ENCODE results near the gene INAFM1. TPM values are rescaled to one million over a fixed set of nuclear protein-coding genes. Genes with fewer than 3 reads are reported as not detected.
A peak's percentile ranks its signal among the peaks of the same experiment; 100 is the strongest.
"Not testable (repeated sequence)": the region's sequence is repeated elsewhere in the genome, so short reads cannot be mapped to it uniquely, and the experiment has no call there.

The INAFM1 gene
- total RNA-seq, 2 donors from 2014 or later = 14.0 to 16.1 TPM

DNA sequence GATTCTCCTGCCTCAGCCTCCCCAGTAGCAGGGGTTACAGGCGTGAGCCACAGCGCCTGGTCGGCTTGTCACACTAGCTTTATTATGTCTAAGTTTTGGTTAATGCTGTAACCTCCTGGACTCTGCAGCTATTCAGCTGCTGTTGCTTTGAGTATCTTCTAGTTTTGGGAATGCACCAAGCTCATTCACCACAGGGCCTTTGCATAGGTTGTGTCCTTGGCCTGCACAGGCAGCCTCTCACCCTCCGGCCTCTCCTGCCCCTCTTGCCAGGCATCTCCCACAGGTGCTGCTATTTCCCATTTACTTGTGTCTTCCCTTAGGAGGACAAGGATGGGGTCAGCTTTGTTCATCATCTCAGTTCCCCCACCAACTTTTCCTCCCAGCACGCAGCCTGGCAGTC lies 20.7 kb upstream of the INAFM1 start:
- Mint-ChIP-seq H3K9me3 (no peaks in the 10 kb centered on the region), H3K4me3 (no peak overlapping the region), H3K36me3 (peaks cover 10% of the 10 kb centered on the region), H3K27ac (no peak overlapping the region), H3K4me1 (ENCODE audit: low read depth in 2 of 2) (peaks cover 24% of the 10 kb centered on the region in 2 donors), H3K27me3 (no peaks in the 10 kb centered on the region)
- ATAC-seq (no peak), DNase-seq (ENCODE audit: low spot score) (no peak)

DNA sequence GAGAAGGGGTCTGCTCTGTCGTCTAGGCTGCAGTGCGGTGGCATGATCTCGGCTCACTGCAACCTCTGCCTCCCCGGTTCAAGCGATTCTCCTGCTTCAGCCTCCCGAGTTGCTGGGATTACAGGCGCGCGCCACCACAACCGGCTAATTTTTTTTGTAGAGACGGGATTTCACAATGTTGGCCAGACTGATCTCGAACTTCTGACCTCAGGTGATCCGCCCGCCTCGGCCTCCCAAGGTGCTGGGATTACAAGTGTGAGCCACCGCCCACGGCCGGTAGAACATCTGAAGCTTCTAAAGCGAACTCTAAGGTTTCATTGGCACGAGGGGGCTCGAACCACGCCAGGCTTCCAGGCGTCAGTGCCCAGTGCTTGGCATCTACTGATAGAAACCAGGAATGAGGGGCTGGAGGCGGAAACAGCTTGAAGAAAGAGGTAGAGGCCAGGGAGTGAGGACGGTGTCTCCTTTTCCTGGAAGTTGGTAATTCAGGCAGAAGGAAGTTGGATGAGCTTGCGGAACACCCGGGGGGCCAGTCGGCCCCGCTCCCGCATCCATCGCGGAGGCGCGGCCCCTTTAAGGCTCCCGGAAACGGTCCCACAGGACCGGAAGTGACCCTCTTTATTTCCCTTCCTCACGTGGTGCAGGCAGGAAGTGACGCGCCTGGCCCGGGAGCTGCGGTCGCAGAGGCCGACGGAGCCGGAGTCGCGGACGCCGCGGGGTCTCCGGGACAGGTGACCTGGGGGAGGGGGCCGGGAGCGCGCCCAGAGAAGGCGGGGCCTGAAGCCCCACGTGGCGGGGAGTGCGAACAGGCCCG lies 18.6 kb upstream of the INAFM1 start, which contains the start of gene CCDC9:
Gene CCDC9, plus strand, starts transcription at position 647 of the 814 bp plus-strand sequence. CDS start 1,876 bp downstream, outside the sequence.
- H3K4me1 Mint-ChIP-seq (ENCODE audit: low read depth in 2 of 2) = peaks cover 37% of the 10 kb centered on the region in 2 donors
- DNase-seq (ENCODE audit: low spot score) (peak; percentile 96), ATAC-seq (peak; percentile 75 to 77)
- H3K36me3 Mint-ChIP-seq = peaks cover 16% of the 10 kb centered on the region
- peak within 1 kb of the TSS; percentile 97 for H3K4me3 Mint-ChIP-seq
- no peaks in the 10 kb centered on the region for H3K27me3 Mint-ChIP-seq
- H3K9me3 Mint-ChIP-seq = no peaks in the 10 kb centered on the region
- peak within 1 kb of the TSS; percentile 89 to 96 for H3K27ac Mint-ChIP-seq

DNA sequence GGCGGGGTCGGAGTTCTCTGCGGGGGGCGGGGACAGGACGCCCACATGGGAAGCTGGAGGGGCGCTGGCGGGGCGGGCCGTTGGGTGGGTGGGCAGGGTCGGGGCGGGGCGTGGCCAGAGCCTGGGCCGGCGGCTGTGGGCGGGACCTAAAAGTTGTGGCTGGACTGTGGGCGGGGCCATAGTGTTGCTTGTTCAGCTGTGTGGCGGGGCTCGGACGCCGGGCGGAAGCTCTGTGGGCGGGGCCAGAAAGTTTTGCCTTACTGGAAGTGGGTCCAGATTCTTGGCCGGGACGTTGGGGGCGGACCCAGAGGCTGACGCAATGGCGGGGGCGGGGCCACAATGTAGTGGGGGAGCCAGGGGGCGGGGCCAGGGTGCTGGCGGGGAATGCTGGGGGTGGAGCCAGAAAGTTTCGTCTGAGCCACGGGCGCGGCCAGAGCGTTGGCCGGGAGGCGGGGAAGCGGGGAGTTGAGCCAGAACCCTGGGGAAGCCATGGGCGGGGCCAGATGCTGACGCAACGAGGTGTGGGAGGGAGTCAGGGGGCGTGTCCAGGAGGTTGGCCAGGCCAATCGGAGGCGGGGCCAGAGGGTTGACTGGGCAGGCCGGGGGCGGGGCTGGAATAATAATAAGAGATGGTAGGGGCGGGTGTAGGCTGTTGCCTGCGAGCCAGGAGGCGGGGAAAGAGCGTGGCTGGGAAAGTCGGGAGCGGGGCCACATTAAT lies 17.8 kb upstream of the INAFM1 start:
- Mint-ChIP-seq H3K4me1 (ENCODE audit: low read depth in 2 of 2) (peaks cover 38 to 40% of the 10 kb centered on the region in 2 donors), H3K27me3 (no peaks in the 10 kb centered on the region), H3K9me3 (no peaks in the 10 kb centered on the region), H3K36me3 (peaks cover 19% of the 10 kb centered on the region), H3K27ac (peak overlapping the region; percentile 89 to 96), H3K4me3 (peak overlapping the region; percentile 97)
- peak; percentile 86 to 90 for ATAC-seq
- peak; percentile 100 for DNase-seq (ENCODE audit: low spot score)

DNA sequence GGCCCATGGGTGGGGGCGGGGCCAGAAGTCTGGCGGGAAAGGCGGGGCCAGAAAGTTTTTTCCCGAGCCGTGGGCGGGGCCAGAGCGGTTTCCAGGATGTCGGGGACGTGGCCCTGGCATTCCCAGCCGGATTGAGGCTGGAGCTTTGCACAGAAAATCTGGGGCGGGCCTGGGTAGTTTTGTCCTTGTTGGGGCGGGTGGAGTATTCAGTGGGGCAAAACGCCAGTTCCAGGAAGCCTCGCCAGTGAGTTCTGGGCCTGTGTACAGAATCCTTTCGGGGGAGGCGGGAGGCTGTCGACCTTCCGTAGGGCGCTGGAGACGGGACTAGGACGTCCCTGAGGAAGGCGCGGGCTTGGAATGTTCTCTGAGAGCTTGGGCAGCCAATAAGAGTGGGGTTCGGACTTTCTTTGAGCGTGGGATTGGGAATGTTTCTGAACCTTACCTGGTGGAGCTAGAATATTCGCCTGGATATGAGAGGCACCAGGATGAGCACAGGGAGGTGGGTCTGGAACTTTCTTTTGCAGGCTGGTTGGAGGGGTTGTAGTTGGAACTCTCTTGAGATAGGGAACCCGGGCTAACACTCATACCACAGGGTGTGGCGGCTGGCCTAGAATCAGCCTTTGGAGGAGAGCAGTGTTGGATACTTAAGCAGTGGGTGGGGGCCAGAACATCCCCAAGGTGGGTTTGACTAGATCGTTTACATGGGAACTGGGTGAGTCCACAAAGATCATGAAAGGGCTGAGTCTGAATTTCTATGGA lies 17.1 kb upstream of the INAFM1 start:
- H3K4me3 Mint-ChIP-seq = peak overlapping the region; percentile 97
- H3K36me3 Mint-ChIP-seq = peaks cover 19% of the 10 kb centered on the region
- peak overlapping the region; percentile 89 to 96 for H3K27ac Mint-ChIP-seq
- H3K9me3 Mint-ChIP-seq = no peaks in the 10 kb centered on the region
- no peak for ATAC-seq
- DNase-seq (ENCODE audit: low spot score) = no peak
- no peaks in the 10 kb centered on the region for H3K27me3 Mint-ChIP-seq
- peaks cover 42 to 44% of the 10 kb centered on the region in 2 donors for H3K4me1 Mint-ChIP-seq (ENCODE audit: low read depth in 2 of 2)

DNA sequence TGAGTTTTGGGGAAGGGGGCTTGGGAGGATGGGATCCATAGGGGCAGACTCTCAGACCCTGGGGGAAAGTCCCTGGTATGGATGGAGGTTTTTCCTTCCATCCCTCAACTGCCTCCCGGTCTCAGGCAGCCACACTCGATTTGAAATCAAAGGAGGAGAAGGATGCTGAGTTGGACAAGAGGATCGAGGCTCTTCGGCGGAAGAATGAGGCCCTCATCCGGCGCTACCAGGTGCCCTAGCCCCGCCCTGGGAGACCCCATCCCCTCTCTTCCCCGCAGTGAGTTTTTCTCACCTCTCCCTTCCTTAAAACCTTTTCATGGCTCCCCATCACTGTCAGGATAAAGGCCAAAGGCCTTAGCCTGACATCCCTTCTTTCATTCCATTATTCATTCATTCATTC lies 16.3 kb upstream of the INAFM1 start:
- ATAC-seq = no peak
- DNase-seq (ENCODE audit: low spot score) = no peak
- H3K4me1 Mint-ChIP-seq (ENCODE audit: low read depth in 2 of 2) = peaks cover 43 to 48% of the 10 kb centered on the region in 2 donors
- no peaks in the 10 kb centered on the region for H3K9me3 Mint-ChIP-seq
- H3K36me3 Mint-ChIP-seq = peaks cover 19% of the 10 kb centered on the region
- no peaks in the 10 kb centered on the region for H3K27me3 Mint-ChIP-seq
- peak overlapping the region; percentile 97 for H3K4me3 Mint-ChIP-seq
- H3K27ac Mint-ChIP-seq = peak overlapping the region; percentile 89 to 96

DNA sequence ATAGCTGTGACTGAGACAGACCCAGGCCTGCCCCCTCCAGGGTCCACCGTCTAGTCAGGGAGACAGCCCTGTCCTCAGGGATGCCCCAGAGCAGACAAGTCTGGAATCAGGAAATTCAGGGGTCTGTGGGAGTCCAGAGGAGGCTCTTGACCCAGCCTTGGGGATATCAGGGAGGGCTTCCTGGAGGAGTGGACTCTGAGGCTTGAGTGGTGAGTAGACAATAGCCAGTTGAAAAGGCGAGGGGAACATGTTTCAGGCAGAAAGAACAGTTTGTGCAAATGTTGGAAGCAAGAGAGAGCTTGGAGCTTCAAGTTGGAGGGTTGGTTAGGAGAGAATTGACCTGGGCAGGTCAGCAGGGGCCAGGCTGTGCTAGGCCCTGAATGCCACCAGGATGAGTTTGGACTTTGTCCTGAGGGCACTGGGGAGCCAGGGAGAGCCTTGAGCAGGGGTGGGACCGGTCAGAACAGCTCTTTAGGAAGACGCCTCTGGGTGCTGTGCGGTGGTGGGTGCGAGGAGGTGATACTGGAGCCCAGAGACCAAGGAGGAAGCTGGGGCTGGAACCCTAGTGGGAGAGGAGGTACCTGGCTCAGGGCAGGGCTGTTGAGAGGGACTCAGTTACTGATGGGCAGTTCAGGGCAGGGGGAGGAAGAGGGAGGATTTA lies 15.7 kb upstream of the INAFM1 start:
- Mint-ChIP-seq H3K27me3 (no peaks in the 10 kb centered on the region), H3K9me3 (no peaks in the 10 kb centered on the region), H3K27ac (peak overlapping the region; percentile 69 to 96), H3K36me3 (peaks cover 19% of the 10 kb centered on the region), H3K4me1 (ENCODE audit: low read depth in 2 of 2) (peaks cover 43 to 48% of the 10 kb centered on the region in 2 donors), H3K4me3 (peak overlapping the region; percentile 97)
- ATAC-seq (no peak), DNase-seq (ENCODE audit: low spot score) (no peak)

DNA sequence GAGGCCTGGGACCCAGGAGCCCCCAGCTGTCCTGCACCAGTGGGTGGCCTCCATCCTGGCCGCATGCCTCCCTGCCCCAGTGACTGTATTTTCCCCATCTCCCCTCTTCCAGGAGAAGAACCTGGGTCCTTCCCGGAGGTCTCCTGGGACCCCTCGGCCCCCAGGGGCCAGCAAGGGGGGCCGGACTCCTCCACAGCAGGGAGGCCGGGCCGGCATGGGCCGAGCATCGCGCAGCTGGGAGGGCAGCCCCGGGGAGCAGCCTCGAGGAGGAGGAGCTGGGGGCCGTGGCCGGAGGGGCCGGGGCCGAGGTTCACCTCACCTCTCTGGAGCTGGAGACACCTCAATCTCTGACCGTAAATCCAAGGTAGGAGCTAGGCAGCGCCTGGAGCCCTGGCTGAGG lies 14.2 kb upstream of the INAFM1 start:
- no peak overlapping the region for H3K27ac Mint-ChIP-seq
- no peak overlapping the region for H3K4me3 Mint-ChIP-seq
- H3K9me3 Mint-ChIP-seq = no peaks in the 10 kb centered on the region
- ATAC-seq (no peak), DNase-seq (ENCODE audit: low spot score) (no peak)
- H3K4me1 Mint-ChIP-seq (ENCODE audit: low read depth in 2 of 2) = peaks cover 43 to 48% of the 10 kb centered on the region in 2 donors
- peaks cover 19% of the 10 kb centered on the region for H3K36me3 Mint-ChIP-seq
- H3K27me3 Mint-ChIP-seq = no peaks in the 10 kb centered on the region

DNA sequence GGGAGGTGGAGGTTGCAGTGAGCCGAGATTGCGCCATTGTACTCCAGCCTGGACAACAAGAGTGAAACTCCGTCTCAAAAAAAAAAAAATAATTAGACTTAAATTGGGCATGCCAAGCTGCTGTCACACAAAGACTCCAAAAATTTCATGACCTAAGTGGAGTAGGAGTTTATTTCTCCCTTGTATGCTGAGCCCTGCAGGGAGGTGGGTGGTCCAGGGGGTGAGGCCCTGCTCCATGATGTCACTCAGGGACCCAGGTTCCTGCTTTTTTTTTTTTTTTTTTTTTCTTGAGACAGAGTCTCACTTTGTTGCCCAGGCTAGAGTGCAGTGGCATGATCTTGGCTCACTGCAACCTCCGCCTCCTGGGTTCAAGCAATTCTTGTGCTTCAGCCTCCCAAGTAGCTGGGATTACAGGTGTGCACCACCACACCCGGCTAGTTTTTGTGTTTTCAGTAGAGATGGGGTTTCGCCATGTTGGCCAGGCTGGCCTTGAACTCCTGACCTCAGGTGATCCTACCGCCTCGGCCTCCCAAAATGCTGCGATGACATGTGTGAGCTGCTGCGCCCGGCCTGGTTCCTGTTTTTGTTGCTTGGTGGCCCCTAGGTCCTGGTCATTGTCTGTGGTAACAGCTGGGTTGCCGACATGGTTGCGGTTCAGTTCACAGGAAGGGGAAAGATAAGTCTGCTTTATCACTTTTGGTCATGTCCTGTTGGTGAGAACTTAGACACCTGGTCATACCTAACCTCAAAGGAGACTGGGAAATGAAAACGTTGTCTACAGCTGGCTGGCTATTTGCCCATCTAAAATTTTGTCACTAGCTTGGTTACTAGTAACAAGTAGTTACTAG lies 12.5 kb upstream of the INAFM1 start:
- peak overlapping the region in 1 of 2 donors; percentile 71 for H3K27ac Mint-ChIP-seq
- H3K36me3 Mint-ChIP-seq = peaks cover 19% of the 10 kb centered on the region
- H3K4me1 Mint-ChIP-seq (ENCODE audit: low read depth in 2 of 2) = peaks cover 37 to 40% of the 10 kb centered on the region in 2 donors
- not testable (repeated sequence) for DNase-seq (ENCODE audit: low spot score); H3K9me3 Mint-ChIP-seq; H3K27me3 Mint-ChIP-seq
- peak; percentile 67 for ATAC-seq
- H3K4me3 Mint-ChIP-seq = peak overlapping the region; percentile 22

DNA sequence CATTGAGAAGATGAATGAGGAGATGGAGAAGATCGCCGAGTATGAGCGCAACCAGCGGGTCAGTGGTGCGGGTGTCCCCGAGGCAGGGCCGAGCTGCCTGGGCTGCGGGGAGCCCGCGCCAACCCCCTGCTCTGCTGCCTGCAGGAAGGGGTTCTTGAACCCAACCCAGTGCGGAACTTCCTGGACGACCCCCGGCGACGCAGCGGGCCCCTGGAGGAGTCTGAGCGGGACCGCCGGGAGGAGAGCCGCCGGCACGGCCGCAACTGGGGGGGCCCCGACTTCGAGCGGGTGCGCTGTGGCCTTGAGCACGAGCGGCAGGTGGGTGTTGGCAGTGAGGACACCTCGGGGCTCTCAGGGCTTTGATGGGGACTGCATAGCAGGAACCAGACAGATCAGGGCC lies 10.1 kb upstream of the INAFM1 start:
- peaks cover 18 to 23% of the 10 kb centered on the region in 2 donors for H3K4me1 Mint-ChIP-seq (ENCODE audit: low read depth in 2 of 2)
- no peaks in the 10 kb centered on the region for H3K9me3 Mint-ChIP-seq
- H3K27me3 Mint-ChIP-seq = no peaks in the 10 kb centered on the region
- H3K4me3 Mint-ChIP-seq = no peak overlapping the region
- no peak for ATAC-seq
- H3K36me3 Mint-ChIP-seq = peaks cover 8% of the 10 kb centered on the region
- H3K27ac Mint-ChIP-seq = no peak overlapping the region
- DNase-seq (ENCODE audit: low spot score) = no peak

DNA sequence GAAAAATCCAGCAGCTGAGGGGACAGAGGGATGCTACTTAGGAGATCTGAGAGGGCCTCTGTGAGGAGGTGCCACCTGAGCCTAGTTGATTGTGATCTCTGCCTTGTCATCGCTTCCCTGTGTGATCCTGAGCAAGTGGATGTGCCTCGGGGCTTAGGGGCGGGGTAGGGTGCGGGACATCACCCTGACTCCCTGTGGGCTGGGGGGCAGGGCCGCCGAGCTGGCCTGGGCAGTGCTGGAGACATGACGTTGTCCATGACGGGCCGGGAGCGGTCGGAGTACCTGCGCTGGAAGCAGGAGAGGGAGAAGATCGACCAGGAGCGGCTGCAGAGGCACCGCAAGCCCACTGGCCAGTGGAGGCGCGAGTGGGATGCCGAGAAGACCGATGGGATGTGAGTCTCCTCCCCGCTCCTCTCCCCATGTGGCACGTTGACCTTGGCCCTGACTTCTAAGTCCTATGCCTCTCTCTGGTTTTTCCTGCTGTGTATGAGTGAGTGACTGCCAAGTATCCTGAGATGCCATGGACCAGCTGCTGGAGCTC lies 8.2 kb upstream of the INAFM1 start:
- no peak for ATAC-seq
- DNase-seq (ENCODE audit: low spot score) = no peak
- Mint-ChIP-seq H3K36me3 (no peaks in the 10 kb centered on the region), H3K27me3 (no peaks in the 10 kb centered on the region), H3K27ac (no peak overlapping the region), H3K9me3 (no peaks in the 10 kb centered on the region), H3K4me1 (ENCODE audit: low read depth in 2 of 2) (peaks cover 8 to 13% of the 10 kb centered on the region in 2 donors), H3K4me3 (no peak overlapping the region)

DNA sequence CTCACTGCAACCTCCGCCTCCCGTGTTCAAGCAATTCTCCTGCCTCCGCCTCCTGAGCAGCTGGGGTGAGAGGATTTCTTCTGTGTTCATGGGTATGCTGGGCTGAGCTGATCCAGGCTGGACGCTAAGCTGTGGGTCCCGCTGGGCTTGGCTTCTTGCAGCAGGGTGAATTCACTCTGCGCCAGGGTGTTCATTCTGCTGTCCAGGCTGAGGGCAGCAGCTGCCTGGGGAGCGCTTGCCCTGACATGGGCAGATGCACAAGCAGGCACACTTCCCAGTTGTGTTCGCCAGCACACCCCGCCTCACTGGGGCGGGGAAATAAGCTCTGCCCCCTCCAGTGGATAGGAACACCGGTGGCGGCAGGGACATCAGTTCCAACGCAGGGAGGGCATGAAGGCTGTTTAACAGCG lies 7.3 kb upstream of the INAFM1 start:
- ATAC-seq (no peak), DNase-seq (ENCODE audit: low spot score) (no peak)
- H3K27me3 Mint-ChIP-seq = no peaks in the 10 kb centered on the region
- no peak overlapping the region for H3K4me3 Mint-ChIP-seq
- H3K27ac Mint-ChIP-seq = no peak overlapping the region
- H3K36me3 Mint-ChIP-seq = no peaks in the 10 kb centered on the region
- H3K9me3 Mint-ChIP-seq = no peaks in the 10 kb centered on the region
- H3K4me1 Mint-ChIP-seq (ENCODE audit: low read depth in 2 of 2) = peaks cover 10 to 14% of the 10 kb centered on the region in 2 donors

DNA sequence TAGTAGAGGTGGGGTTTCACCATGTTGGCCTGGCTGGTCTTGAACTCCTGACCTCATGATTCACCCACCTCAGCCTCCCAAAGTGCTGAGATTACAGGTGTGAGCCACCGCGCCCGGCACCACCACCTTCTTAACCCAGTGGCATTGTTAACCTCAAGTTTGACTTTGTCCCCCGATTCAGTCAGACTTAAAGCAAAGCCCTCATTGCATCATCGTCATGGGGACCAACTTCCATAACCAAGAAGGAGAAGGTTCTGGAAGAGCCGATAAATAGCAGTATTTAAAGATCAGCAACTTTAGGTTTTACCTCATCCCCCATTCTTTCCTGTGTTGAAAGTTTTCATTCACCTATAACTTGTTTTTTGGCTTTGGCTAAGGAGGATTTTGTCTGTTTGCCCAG lies 6.7 kb upstream of the INAFM1 start:
- DNase-seq (ENCODE audit: low spot score) (no peak), ATAC-seq (no peak)
- Mint-ChIP-seq H3K4me3 (no peak overlapping the region), H3K9me3 (no peaks in the 10 kb centered on the region), H3K27ac (no peak overlapping the region), H3K27me3 (no peaks in the 10 kb centered on the region), H3K36me3 (no peaks in the 10 kb centered on the region), H3K4me1 (ENCODE audit: low read depth in 2 of 2) (peaks cover 10 to 18% of the 10 kb centered on the region in 2 donors)

Data from natural killer cell treated with Interleukin-12 subunit alpha and Interleukin-12 subunit beta and Interleukin-15 and Interleukin-18, amount 100 ng/mL, for 72 hours (primary cell).